Astrocyte (in vitro differentiated cells and primary cell): ENCODE measurements around the gene RTTN. TPM values are rescaled to one million over a fixed set of nuclear protein-coding genes. Genes with fewer than 3 reads are reported as not detected.

Source experiments
- DNase-seq: peaks from one replicate; pipeline ENCODE4 v3.0.0-alpha.2; 2010; ENCODE audit warnings: low read depth
- FAIRE-seq: peaks from 2 replicates; lab custom pipeline; 2011; peaks lifted over from hg19 to GRCh38; lab: Jason Lieb, UNC
- H2AFZ ChIP-seq: 2 replicates; pipeline ENCODE4 v1.6.0; 2012; ENCODE audit warnings: low read depth, low read length, inconsistent platforms
- H3K27ac ChIP-seq: 2 replicates; pipeline ENCODE4 v1.5.1; 2011; ENCODE audit warnings: low read depth, low read length, inconsistent platforms
- H3K27me3 ChIP-seq: 2 replicates; pipeline ENCODE4 v1.6.0; 2011; ENCODE audit warnings: low read length, inconsistent platforms; ENCODE audit not compliant: insufficient read depth
- H3K36me3 ChIP-seq: 2 replicates; pipeline ENCODE4 v1.5.1; 2011; ENCODE audit warnings: low read length, inconsistent platforms; ENCODE audit not compliant: insufficient read depth
- H3K4me1 ChIP-seq: 2 replicates; pipeline ENCODE4 v1.5.1; 2011; ENCODE audit warnings: low read length, inconsistent platforms; ENCODE audit not compliant: insufficient read depth
- H3K4me2 ChIP-seq: 2 replicates; pipeline ENCODE4 v1.6.0; 2012; ENCODE audit warnings: low read length, inconsistent platforms
- H3K4me3 ChIP-seq: 2 replicates; pipeline ENCODE4 v1.5.1; 2011; ENCODE audit warnings: low read depth, mild to moderate bottlenecking, low read length, inconsistent platforms; ENCODE audit not compliant: insufficient read depth
- H3K79me2 ChIP-seq: 2 replicates; pipeline ENCODE4 v1.6.0; 2012; ENCODE audit warnings: mild to moderate bottlenecking, low read length, inconsistent platforms; ENCODE audit not compliant: insufficient read depth
- H3K9ac ChIP-seq: 2 replicates; pipeline ENCODE4 v1.6.0; 2012; ENCODE audit warnings: mild to moderate bottlenecking, low read length, inconsistent platforms
- H3K9me3 ChIP-seq: 2 replicates; pipeline ENCODE4 v1.5.1; 2012; ENCODE audit warnings: low read depth, mild to moderate bottlenecking, low read length, inconsistent platforms; ENCODE audit not compliant: insufficient read depth
- H4K20me1 ChIP-seq: 2 replicates; pipeline ENCODE4 v1.6.0; 2012; ENCODE audit warnings: low read length, inconsistent platforms; ENCODE audit not compliant: insufficient read depth
- H3K27ac Mint-ChIP-seq: one replicate; pipeline ENCODE4 v1.8.0; 2021; ENCODE audit warnings: mild to moderate bottlenecking, mixed read lengths; ENCODE audit not compliant: unreplicated experiment
- H3K27me3 Mint-ChIP-seq: one replicate; pipeline ENCODE4 v1.8.0; 2021; ENCODE audit warnings: low read depth, mixed read lengths; ENCODE audit not compliant: unreplicated experiment
- H3K36me3 Mint-ChIP-seq: one replicate; pipeline ENCODE4 v1.8.0; 2021; ENCODE audit warnings: low read depth, mixed read lengths; ENCODE audit not compliant: unreplicated experiment
- H3K4me1 Mint-ChIP-seq: one replicate; pipeline ENCODE4 v1.8.0; 2021; ENCODE audit warnings: low read depth, mixed read lengths; ENCODE audit not compliant: unreplicated experiment
- H3K4me3 Mint-ChIP-seq: one replicate; pipeline ENCODE4 v1.8.0; 2021; ENCODE audit warnings: mild to moderate bottlenecking, moderate library complexity, mixed read lengths; ENCODE audit not compliant: unreplicated experiment
- H3K9me3 Mint-ChIP-seq: one replicate; pipeline ENCODE4 v1.8.0; 2021; ENCODE audit warnings: mild to moderate bottlenecking, mixed read lengths; ENCODE audit not compliant: unreplicated experiment
- CTCF ChIP-seq: IDR thresholded peaks from 2 replicates; pipeline ENCODE4 v1.5.1; 2011; ENCODE audit warnings: low read depth, mild to moderate bottlenecking, inconsistent platforms, low read length, moderate library complexity; ENCODE audit not compliant: insufficient read depth
- EZH2 ChIP-seq: IDR thresholded peaks from 2 replicates; pipeline ENCODE4 v1.6.1; 2012; ENCODE audit warnings: mild to moderate bottlenecking, low read length, inconsistent platforms; ENCODE audit not compliant: insufficient read depth
- total RNA-seq: library from RNA; stranded (reverse); gene quantifications from 2 replicates; pipeline ENCODE4 v1.2.1, GENCODE V29; 2021

RTTN gene
- total RNA-seq, 1 donor from 2014 or later: 6.3 TPM

- Histone ChIP-seq H3K36me3 (no peaks in the 10 kb centered on the region), H3K4me2 (peak overlapping the region; percentile 68), H3K4me3 (no peak overlapping the region), H4K20me1 (no peaks in the 10 kb centered on the region), H3K27ac (no peak overlapping the region), H2AFZ (peak overlapping the region; percentile 21), H3K9me3 (no peaks in the 10 kb centered on the region), H3K9ac (no peak overlapping the region), H3K4me1 (peaks cover 14% of the 10 kb centered on the region), H3K27me3 (no peaks in the 10 kb centered on the region), H3K79me2 (no peaks in the 10 kb centered on the region)
- Mint-ChIP-seq H3K9me3 (peaks cover 6% of the 10 kb centered on the region), H3K36me3 (no peaks in the 10 kb centered on the region), H3K27me3 (peaks cover 2% of the 10 kb centered on the region), H3K4me1 (peaks cover 13% of the 10 kb centered on the region), H3K27ac (no peak overlapping the region), H3K4me3 (no peak overlapping the region)
- FAIRE-seq (no peak), DNase-seq (no peak)
- TF ChIP-seq CTCF (no peak), EZH2 (no peak)
Observed at GRCh38 chr18:70235478-70235877, 30.0 kb upstream of the RTTN start.

GRCh38 chr18:70234667-70235459, 29.4 kb upstream of the RTTN start:
- H4K20me1 ChIP-seq: no peaks in the 10 kb centered on the region
- peak overlapping the region; percentile 68 for H3K4me2 ChIP-seq
- no peak overlapping the region for H3K4me3 ChIP-seq
- peak overlapping the region; percentile 40 for H3K27ac ChIP-seq
- peak overlapping the region; percentile 68 for H2AFZ ChIP-seq
- Mint-ChIP-seq H3K27ac (peak overlapping the region; percentile 79), H3K36me3 (no peaks in the 10 kb centered on the region), H3K9me3 (peaks cover 6% of the 10 kb centered on the region), H3K4me3 (no peak overlapping the region), H3K4me1 (peaks cover 13% of the 10 kb centered on the region), H3K27me3 (peaks cover 4% of the 10 kb centered on the region)
- H3K36me3 ChIP-seq: no peaks in the 10 kb centered on the region
- no peaks in the 10 kb centered on the region for H3K27me3 ChIP-seq
- H3K4me1 ChIP-seq: peaks cover 14% of the 10 kb centered on the region
- TF ChIP-seq EZH2 (no peak), CTCF (no peak)
- no peak for FAIRE-seq
- DNase-seq: peak; percentile 91
- H3K9ac ChIP-seq: peak overlapping the region; percentile 29
- no peaks in the 10 kb centered on the region for H3K79me2 ChIP-seq
- no peaks in the 10 kb centered on the region for H3K9me3 ChIP-seq

GRCh38 chr18:70233974-70234373, 28.5 kb upstream of the RTTN start:
- Mint-ChIP-seq H3K36me3 (no peaks in the 10 kb centered on the region), H3K27ac (no peak overlapping the region), H3K4me1 (peaks cover 13% of the 10 kb centered on the region), H3K4me3 (no peak overlapping the region), H3K9me3 (peaks cover 6% of the 10 kb centered on the region), H3K27me3 (peaks cover 4% of the 10 kb centered on the region)
- H4K20me1 ChIP-seq: no peaks in the 10 kb centered on the region
- H3K36me3 ChIP-seq: no peaks in the 10 kb centered on the region
- DNase-seq (no peak), FAIRE-seq (no peak)
- no peak overlapping the region for H2AFZ ChIP-seq
- H3K79me2 ChIP-seq: no peaks in the 10 kb centered on the region
- H3K4me1 ChIP-seq: peaks cover 14% of the 10 kb centered on the region
- H3K9ac ChIP-seq: no peak overlapping the region
- no peaks in the 10 kb centered on the region for H3K9me3 ChIP-seq
- H3K4me3 ChIP-seq: no peak overlapping the region
- TF ChIP-seq CTCF: no peak
- no peak for TF ChIP-seq EZH2
- no peak overlapping the region for H3K27ac ChIP-seq
- no peak overlapping the region for H3K4me2 ChIP-seq
- no peaks in the 10 kb centered on the region for H3K27me3 ChIP-seq
